ENCODE data around the gene FFAR2. TPM values are rescaled to one million over a fixed set of nuclear protein-coding genes. Genes with fewer than 3 reads are reported as not detected.

Gene FFAR2
- total RNA-seq, 3 donors from 2014 or later = 0.15 TPM; not detected in 2

DNA sequence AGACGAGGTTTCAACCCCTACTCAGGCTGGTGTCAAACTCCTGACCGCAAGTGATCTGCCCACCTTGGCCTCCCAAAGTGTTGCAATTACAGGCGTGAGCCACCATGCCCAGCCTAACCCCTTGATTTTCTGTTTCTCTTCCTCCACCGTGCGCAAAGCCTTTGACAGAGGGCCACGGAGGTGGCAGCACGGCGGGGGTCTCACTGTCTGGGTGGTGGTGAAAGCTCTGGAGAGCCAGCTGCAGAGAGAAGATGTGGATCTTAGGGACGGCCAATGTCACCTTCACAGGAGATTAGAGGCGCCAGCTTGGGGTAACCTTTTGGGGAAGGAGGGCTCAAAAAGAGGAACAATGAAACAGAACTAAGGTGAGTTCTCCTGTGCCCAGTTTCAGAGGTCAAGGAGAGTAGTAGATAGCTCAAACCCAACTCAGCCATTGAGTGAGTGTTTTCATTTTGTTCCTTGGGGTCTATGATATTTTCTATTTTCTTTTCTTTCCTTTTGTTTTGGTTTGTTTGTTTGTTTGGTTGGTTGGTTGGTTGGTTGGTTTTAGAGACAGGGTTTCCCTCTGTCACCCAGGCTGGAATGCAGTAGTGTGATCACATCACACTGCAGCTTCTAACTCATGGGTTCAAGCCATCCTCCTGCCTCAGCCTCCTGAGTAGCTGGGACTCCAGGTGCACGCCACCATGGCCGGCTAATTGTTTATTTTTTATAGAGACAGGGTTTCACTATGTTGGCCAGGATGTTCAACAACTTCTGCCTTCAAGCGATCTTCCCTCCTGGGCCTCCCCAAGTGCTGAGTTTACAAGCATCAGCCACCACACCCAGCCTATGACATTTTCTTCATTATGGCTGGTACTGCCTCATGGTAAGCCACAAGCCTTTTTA, 39.5 kb upstream of the FFAR2 start:
- no peak for DNase-seq (ENCODE audit: low spot score in 2 of 2)
- Histone ChIP-seq H3K27ac (no peak overlapping the region), H3K36me3 (no peaks in the 10 kb centered on the region), H3K27me3 (no peaks in the 10 kb centered on the region), H3K4me1 (no peaks in the 10 kb centered on the region), H3K4me3 (no peak overlapping the region), H3K9me3 (no peaks in the 10 kb centered on the region)
- TF ChIP-seq POLR2A (IDR thresholded peaks at IDR 0.05) = no peak
- no peak for TF ChIP-seq POLR2AphosphoS5 (IDR thresholded peaks at IDR 0.05)
- TF ChIP-seq, protein P1, sequence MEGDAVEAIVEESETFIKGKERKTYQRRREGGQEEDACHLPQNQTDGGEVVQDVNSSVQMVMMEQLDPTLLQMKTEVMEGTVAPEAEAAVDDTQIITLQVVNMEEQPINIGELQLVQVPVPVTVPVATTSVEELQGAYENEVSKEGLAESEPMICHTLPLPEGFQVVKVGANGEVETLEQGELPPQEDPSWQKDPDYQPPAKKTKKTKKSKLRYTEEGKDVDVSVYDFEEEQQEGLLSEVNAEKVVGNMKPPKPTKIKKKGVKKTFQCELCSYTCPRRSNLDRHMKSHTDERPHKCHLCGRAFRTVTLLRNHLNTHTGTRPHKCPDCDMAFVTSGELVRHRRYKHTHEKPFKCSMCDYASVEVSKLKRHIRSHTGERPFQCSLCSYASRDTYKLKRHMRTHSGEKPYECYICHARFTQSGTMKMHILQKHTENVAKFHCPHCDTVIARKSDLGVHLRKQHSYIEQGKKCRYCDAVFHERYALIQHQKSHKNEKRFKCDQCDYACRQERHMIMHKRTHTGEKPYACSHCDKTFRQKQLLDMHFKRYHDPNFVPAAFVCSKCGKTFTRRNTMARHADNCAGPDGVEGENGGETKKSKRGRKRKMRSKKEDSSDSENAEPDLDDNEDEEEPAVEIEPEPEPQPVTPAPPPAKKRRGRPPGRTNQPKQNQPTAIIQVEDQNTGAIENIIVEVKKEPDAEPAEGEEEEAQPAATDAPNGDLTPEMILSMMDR (IDR thresholded peaks at IDR 0.05) = no peak
- intact Hi-C loops (cut with DNase I; ENCODE audit: low total_unique reads) = no loop called here

DNA sequence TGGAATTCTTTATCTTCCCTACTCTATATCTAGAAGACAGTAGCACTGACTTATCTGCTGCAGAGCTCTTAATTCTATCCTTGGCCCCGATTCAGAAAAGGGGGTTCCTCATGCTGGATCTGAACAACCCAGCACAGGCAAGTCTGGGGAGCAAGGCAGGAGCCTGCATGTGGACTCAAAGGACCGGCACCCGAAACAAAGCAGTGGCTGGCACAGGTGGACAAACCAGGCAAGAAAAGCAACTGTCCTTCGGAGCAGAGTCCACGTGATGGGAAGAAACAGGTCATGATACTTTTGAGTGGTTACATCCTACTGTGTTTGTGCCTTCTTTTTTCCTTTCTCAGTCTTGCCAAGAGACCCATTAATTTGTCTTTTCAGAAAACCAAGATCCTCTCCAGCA, 38.9 kb upstream of the FFAR2 start:
- Histone ChIP-seq H3K4me3 (no peak overlapping the region), H3K27ac (no peak overlapping the region), H3K4me1 (no peaks in the 10 kb centered on the region), H3K9me3 (no peaks in the 10 kb centered on the region), H3K36me3 (no peaks in the 10 kb centered on the region), H3K27me3 (no peaks in the 10 kb centered on the region)
- intact Hi-C loops (cut with DNase I; ENCODE audit: low total_unique reads) = no loop called here
- DNase-seq (ENCODE audit: low spot score in 2 of 2) = no peak
- no peak for TF ChIP-seq POLR2AphosphoS5 (IDR thresholded peaks at IDR 0.05)
- no peak for TF ChIP-seq POLR2A (IDR thresholded peaks at IDR 0.05)
- TF ChIP-seq, protein P1 (IDR thresholded peaks at IDR 0.05) = no peak

DNA sequence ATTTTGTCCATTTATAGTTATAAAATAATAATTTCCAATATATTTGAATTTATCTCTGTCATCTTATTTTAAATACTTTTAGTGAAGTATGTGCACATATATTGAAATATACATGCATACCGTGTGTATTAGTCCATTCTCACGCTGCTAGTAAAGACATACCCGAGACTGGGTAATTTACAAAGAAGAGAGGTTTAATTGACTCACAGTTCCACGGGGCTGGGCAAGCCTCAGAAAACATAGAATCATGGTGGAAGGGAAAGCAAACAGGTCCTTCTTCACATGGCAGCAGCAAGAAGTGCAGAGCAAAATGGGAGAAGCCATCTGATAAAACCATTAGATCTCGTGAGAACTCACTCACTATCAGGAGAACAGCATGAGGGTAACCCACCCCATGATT, 37.6 kb upstream of the FFAR2 start:
- H3K9me3 ChIP-seq = no peaks in the 10 kb centered on the region
- TF ChIP-seq POLR2AphosphoS5 (IDR thresholded peaks at IDR 0.05) = no peak
- no peak for TF ChIP-seq POLR2A (IDR thresholded peaks at IDR 0.05)
- TF ChIP-seq, protein P1 (IDR thresholded peaks at IDR 0.05) = no peak
- H3K36me3 ChIP-seq = no peaks in the 10 kb centered on the region
- H3K4me1 ChIP-seq = no peaks in the 10 kb centered on the region
- DNase-seq (ENCODE audit: low spot score in 2 of 2) = no peak
- intact Hi-C loops (cut with DNase I; ENCODE audit: low total_unique reads) = no loop called here
- H3K27me3 ChIP-seq = no peaks in the 10 kb centered on the region
- no peak overlapping the region for H3K4me3 ChIP-seq
- H3K27ac ChIP-seq = no peak overlapping the region

DNA sequence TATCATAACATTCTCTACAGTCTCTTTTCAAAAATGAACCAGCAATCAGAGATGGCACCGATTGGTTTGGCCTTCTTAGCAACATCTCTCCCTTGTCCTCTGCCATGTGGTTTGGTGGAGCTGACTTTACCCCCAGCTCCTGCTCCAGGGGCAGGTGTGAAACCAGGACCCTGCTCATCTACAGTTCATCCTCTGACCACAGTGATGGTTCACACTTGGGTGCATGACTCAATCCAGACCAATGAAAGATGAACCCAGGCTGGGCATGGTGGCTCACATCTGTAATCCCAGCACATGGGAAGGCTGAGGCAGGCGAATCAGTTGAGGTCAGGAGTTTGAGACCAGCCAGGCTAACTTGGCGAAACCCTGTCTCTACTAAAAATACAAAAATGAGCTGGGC, 33.6 kb upstream of the FFAR2 start:
- DNase-seq (ENCODE audit: low spot score in 2 of 2) = no peak
- H3K27me3 ChIP-seq = no peaks in the 10 kb centered on the region
- intact Hi-C loops (cut with DNase I; ENCODE audit: low total_unique reads) = no loop called here
- H3K9me3 ChIP-seq = no peaks in the 10 kb centered on the region
- no peaks in the 10 kb centered on the region for H3K4me1 ChIP-seq
- H3K27ac ChIP-seq = no peak overlapping the region
- H3K36me3 ChIP-seq = no peaks in the 10 kb centered on the region
- H3K4me3 ChIP-seq = no peak overlapping the region
- TF ChIP-seq, protein P1 (IDR thresholded peaks at IDR 0.05) = no peak
- TF ChIP-seq POLR2A (IDR thresholded peaks at IDR 0.05) (no peak), POLR2AphosphoS5 (IDR thresholded peaks at IDR 0.05) (no peak)

DNA sequence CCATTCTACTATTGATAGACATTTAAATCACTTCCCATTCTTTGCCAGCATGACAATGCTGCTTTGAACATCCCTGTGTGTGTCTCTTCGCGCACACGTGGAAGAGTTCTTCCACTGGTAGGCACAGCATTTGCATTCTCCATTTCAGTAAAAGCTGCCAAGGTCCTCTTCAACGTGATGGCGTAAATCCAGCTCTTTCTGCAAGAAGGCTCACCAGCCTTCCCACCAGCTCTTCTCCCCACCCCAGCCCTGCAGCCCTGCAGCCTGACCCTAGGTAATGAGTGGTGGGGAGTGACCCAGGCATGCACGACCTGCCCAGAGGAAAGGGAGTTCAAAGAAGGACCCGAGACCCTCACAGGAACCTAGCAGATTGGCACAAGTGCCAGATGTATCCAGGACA, 31.7 kb upstream of the FFAR2 start:
- no peak for DNase-seq (ENCODE audit: low spot score in 2 of 2)
- no peak overlapping the region for H3K4me3 ChIP-seq
- H3K27ac ChIP-seq = no peak overlapping the region
- H3K27me3 ChIP-seq = no peaks in the 10 kb centered on the region
- no peaks in the 10 kb centered on the region for H3K9me3 ChIP-seq
- no peaks in the 10 kb centered on the region for H3K36me3 ChIP-seq
- TF ChIP-seq POLR2AphosphoS5 (IDR thresholded peaks at IDR 0.05) (no peak), POLR2A (IDR thresholded peaks at IDR 0.05) (no peak)
- TF ChIP-seq, protein P1 (IDR thresholded peaks at IDR 0.05) = no peak
- H3K4me1 ChIP-seq = no peaks in the 10 kb centered on the region
- intact Hi-C loops (cut with DNase I; ENCODE audit: low total_unique reads) = no loop called here

Data from breast epithelium (tissue), 4 donors.